ENCODE data around the gene GPS1. TPM values are rescaled to one million over a fixed set of nuclear protein-coding genes. Genes with fewer than 3 reads are reported as not detected.

The GPS1 gene
- total RNA-seq, 4 donors from 2014 or later: 76.0 to 326 (median 85.6) TPM

DNA sequence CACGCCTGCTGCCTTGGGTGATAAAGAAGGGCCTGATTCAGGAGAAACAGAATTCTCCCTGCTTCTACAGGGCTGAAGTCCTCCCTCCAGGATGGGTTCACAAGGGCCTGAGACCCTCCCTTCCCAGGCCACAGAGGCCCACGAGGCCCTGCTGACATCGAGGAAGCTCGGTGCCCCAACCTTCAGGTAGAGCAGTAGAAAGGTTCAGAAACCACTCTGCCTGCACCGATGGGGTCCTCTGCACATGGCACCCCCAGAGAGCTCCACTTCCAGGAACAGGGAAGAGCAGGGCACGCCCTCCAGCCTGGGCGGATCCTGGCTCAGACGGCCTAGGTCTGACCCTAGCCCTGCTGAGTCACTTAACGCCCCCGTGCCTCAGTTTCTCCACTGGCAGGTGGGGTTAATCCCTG is 29.8 kb upstream of the GPS1 start:
- TF ChIP-seq POLR2A (IDR thresholded peaks at IDR 0.05): no peak
- TF ChIP-seq, protein P1, sequence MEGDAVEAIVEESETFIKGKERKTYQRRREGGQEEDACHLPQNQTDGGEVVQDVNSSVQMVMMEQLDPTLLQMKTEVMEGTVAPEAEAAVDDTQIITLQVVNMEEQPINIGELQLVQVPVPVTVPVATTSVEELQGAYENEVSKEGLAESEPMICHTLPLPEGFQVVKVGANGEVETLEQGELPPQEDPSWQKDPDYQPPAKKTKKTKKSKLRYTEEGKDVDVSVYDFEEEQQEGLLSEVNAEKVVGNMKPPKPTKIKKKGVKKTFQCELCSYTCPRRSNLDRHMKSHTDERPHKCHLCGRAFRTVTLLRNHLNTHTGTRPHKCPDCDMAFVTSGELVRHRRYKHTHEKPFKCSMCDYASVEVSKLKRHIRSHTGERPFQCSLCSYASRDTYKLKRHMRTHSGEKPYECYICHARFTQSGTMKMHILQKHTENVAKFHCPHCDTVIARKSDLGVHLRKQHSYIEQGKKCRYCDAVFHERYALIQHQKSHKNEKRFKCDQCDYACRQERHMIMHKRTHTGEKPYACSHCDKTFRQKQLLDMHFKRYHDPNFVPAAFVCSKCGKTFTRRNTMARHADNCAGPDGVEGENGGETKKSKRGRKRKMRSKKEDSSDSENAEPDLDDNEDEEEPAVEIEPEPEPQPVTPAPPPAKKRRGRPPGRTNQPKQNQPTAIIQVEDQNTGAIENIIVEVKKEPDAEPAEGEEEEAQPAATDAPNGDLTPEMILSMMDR (IDR thresholded peaks at IDR 0.05): no peak
- peaks cover 0 to 20% of the 10 kb centered on the region in 2 donors for H3K4me1 ChIP-seq
- peak overlapping the region in 1 of 2 donors; percentile 77 for H3K27ac ChIP-seq
- no peaks in the 10 kb centered on the region for H3K9me3 ChIP-seq
- no peaks in the 10 kb centered on the region for H3K27me3 ChIP-seq
- no peak for DNase-seq
- H3K36me3 ChIP-seq: no peaks in the 10 kb centered on the region
- peak overlapping the region; percentile 67 to 88 for H3K4me3 ChIP-seq
- intact Hi-C loops (cut with DNase I; ENCODE audit: low total_unique reads): no loop called here

DNA sequence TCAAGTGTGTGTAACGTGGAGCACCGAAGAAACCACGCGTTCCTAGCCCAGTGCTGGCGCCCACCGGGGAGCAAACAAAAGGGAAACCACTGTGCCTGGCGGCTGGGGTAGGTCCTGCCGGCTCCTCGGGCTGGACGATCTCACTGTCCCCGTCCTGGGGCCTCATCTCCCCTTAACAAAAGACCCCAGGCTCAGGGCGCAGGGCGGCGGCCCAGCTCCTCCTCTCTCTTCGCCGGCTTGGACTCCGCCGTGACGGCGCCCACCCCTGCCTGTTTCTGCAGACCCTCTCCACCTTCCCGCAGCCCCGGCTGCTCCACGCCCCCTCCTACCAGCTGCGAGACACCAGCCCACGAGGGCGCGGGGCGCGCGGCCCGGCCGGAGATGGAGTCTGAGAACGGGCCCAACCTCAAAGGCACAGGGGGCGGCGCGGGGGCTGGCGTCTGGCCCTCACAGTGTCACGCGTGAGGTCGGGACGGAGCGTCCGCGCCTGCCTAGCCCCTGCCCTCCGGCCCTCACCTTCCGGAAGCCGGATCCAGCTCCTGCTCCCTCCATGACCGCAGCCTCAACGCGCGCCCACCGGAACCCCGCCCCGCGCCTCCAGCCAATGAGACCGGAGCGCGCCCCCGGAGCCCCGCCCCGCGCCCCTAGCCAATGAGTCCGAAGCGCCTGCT is 29.3 kb upstream of the GPS1 start, which contains the start of gene CENPX:
CENPX (minus strand) TSS at position 569 of the 671 bp plus-strand sequence; CDS start at position 552, 17 bp downstream.
- Histone ChIP-seq H3K4me3 (peak within 1 kb of the TSS; percentile 67 to 88), H3K4me1 (peaks cover 0 to 20% of the 10 kb centered on the region in 2 donors), H3K27ac (peak within 1 kb of the TSS in 1 of 2 donors; percentile 77), H3K9me3 (no peaks in the 10 kb centered on the region), H3K36me3 (no peaks in the 10 kb centered on the region), H3K27me3 (no peaks in the 10 kb centered on the region)
- DNase-seq: no peak
- intact Hi-C loops (cut with DNase I; ENCODE audit: low total_unique reads): no loop called here
- peak in 1 of 2 donors; percentile 64 for TF ChIP-seq POLR2A (IDR thresholded peaks at IDR 0.05)
- TF ChIP-seq, protein P1 (IDR thresholded peaks at IDR 0.05): no peak

DNA sequence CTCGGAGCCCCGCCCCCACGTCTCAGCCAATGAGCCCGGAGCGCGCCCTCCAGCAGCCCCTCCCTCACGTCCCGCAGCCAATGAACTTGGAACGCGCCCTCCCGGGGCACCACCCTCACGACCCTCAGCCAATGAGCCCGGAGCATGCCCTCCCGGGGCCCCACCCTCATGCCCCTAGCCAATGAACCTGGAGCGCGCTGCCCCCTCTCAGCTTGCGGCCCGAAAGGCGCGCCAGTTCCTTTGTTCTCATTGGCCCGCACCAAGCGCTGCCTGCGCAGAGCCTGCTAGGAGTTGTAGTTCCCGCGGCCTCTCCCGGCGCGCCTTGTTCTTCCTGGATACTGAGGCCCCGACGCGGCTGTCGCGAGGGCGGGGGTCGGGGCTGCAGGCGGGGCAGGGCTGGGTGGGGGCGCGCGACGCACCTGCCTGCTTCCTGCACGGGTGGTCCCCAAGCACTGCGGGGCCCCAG is 28.7 kb upstream of the GPS1 start, which contains the start of gene LRRC45:
LRRC45 (plus strand) TSS at position 325 of the 466 bp plus-strand sequence. CDS start 339 bp downstream, outside the sequence.
- Histone ChIP-seq H3K9me3 (no peaks in the 10 kb centered on the region), H3K27me3 (no peaks in the 10 kb centered on the region), H3K27ac (peak within 1 kb of the TSS in 1 of 2 donors; percentile 77), H3K4me3 (peak within 1 kb of the TSS; percentile 67 to 88), H3K36me3 (no peaks in the 10 kb centered on the region), H3K4me1 (peaks cover 0 to 20% of the 10 kb centered on the region in 2 donors)
- DNase-seq: peak; percentile 99 to 100
- intact Hi-C loops (cut with DNase I; ENCODE audit: low total_unique reads): no loop called here
- TF ChIP-seq, protein P1 (IDR thresholded peaks at IDR 0.05): no peak
- no peak for TF ChIP-seq POLR2A (IDR thresholded peaks at IDR 0.05)

DNA sequence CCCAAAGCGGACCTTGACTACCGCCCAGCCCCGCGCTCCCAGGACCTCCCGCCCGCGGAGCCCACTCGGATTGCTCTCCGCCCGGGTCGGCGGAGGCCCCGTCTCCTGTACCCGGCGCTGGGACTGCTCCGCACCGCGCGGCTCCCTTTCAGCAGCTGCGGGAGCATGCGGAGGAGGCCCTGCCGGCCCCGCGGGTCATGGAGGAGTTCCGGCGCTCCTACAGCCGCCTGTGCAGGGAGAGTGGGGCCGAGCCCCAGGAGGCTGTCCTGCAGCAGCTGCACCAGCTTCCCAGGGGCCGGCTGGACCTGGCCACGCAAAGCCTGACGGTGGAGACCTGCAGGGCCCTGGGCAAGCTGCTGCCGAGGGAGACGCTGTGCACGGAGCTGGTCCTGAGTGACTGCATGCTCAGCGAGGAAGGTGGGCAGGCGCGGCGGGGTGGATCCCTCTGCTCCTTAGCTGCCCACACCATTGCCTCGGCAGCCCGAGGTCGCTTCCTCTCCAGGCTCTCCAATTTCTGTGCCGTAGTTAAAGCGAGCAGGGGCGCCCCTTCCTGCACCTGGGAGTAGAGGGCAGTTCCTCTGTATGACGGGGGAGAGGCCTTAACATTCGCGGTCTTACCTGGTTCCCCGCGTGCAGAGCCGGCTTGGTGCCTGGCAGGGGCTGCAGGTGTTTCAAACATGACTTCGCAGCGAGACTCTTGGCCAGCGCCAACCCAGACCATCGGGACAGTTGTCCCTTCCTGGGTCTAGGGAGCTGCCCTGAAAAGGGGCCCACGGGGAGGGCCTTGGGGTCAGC is 28.1 kb upstream of the GPS1 start:
- Histone ChIP-seq H3K4me3 (peak overlapping the region; percentile 66 to 74), H3K4me1 (peaks cover 0 to 20% of the 10 kb centered on the region in 2 donors), H3K27me3 (no peaks in the 10 kb centered on the region), H3K36me3 (no peaks in the 10 kb centered on the region), H3K9me3 (no peaks in the 10 kb centered on the region), H3K27ac (peak overlapping the region in 1 of 2 donors; percentile 42)
- TF ChIP-seq, protein P1 (IDR thresholded peaks at IDR 0.05): no peak
- TF ChIP-seq POLR2A (IDR thresholded peaks at IDR 0.05): no peak
- intact Hi-C loops (cut with DNase I; ENCODE audit: low total_unique reads): no loop called here
- DNase-seq: no peak

Measured in uterus (tissue), 4 donors.